Measurements from ENCODE around the gene ZNHIT2.

GRCh38 chr11:65085446-65085845 lies 32.1 kb downstream of the ZNHIT2 start:
- TF ChIP-seq, protein P1, sequence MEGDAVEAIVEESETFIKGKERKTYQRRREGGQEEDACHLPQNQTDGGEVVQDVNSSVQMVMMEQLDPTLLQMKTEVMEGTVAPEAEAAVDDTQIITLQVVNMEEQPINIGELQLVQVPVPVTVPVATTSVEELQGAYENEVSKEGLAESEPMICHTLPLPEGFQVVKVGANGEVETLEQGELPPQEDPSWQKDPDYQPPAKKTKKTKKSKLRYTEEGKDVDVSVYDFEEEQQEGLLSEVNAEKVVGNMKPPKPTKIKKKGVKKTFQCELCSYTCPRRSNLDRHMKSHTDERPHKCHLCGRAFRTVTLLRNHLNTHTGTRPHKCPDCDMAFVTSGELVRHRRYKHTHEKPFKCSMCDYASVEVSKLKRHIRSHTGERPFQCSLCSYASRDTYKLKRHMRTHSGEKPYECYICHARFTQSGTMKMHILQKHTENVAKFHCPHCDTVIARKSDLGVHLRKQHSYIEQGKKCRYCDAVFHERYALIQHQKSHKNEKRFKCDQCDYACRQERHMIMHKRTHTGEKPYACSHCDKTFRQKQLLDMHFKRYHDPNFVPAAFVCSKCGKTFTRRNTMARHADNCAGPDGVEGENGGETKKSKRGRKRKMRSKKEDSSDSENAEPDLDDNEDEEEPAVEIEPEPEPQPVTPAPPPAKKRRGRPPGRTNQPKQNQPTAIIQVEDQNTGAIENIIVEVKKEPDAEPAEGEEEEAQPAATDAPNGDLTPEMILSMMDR (IDR thresholded peaks at IDR 0.05), result no peak
- no peak for TF ChIP-seq POLR2A (IDR thresholded peaks at IDR 0.05)
